WTC11 (cell line): ENCODE results near the gene ALG14.

Source experiments
- ERG ChIP-seq: fragments of 250-450 bp; sonication (Bioruptor Pico); IDR thresholded peaks from 2 replicates; pipeline ENCODE4 v1.8.0; 2021; ENCODE audit warnings: mild to moderate bottlenecking
- NFYB ChIP-seq: sonication (generic); formaldehyde crosslinking; conservative IDR thresholded peaks from 2 replicates; pipeline ENCODE4 v1.8.0; 2022; ENCODE audit warnings: low read depth, missing genetic modification reagents
- NR1H2 ChIP-seq: sonication (generic); formaldehyde crosslinking; IDR thresholded peaks from 2 replicates; pipeline ENCODE4 v1.9.0; 2021; ENCODE audit warnings: mild to moderate bottlenecking, moderate library complexity, missing genetic modification reagents
- SP1 ChIP-seq: sonication (generic); formaldehyde crosslinking; conservative IDR thresholded peaks from 2 replicates; pipeline ENCODE4 v1.8.1; 2022; ENCODE audit warnings: missing genetic modification reagents
- ZNF263 ChIP-seq: sonication (generic); formaldehyde crosslinking; IDR thresholded peaks from 2 replicates; pipeline ENCODE4 v1.8.1; 2022; ENCODE audit warnings: low read depth, mild to moderate bottlenecking, moderate library complexity, missing genetic modification reagents

- TF ChIP-seq ZNF263 (CRISPR knock-in tag) (no peak), ERG (CRISPR knock-in tag) (no peak), NR1H2 (CRISPR knock-in tag) (no peak), NFYB (no peak), SP1 (CRISPR knock-in tag) (no peak)
These were observed 147.1 kb downstream of the ALG14 start for GRCh38 chr1:94925561-94926125.
